BE2C (cell line): ENCODE results near the gene BSN.

ENCODE experiments used
- DNase-seq: peaks from one replicate; pipeline ENCODE4 v3.0.0-alpha.2; 2020
- H3K27me3 ChIP-seq: fragments of 250-450 bp; sonication (Bioruptor Pico); 2 replicates; pipeline ENCODE4 v1.5.1; 2020; ENCODE audit warnings: mild to moderate bottlenecking
- H3K36me3 ChIP-seq: fragments of 250-450 bp; sonication (Bioruptor Pico); 2 replicates; pipeline ENCODE4 v1.5.1; 2020; ENCODE audit warnings: mild to moderate bottlenecking
- H3K4me1 ChIP-seq: fragments of 250-450 bp; sonication (Bioruptor Pico); 2 replicates; pipeline ENCODE4 v1.5.1; 2020
- H3K4me3 ChIP-seq: 2 replicates; pipeline ENCODE4 v1.5.1; 2011; ENCODE audit warnings: low read depth, low read length
- H3K9me3 ChIP-seq: fragments of 250-450 bp; sonication (Bioruptor Pico); 2 replicates; pipeline ENCODE4 v1.5.1; 2020
- CTCF ChIP-seq: IDR thresholded peaks from 2 replicates; pipeline ENCODE4 v1.5.1; 2012; ENCODE audit warnings: mild to moderate bottlenecking, low read depth, low read length

BSN gene

GRCh38 chr3:49513494-49514124 lies 40.7 kb upstream of the BSN start:
- Histone ChIP-seq H3K9me3 (no peaks in the 10 kb centered on the region), H3K4me1 (no peaks in the 10 kb centered on the region), H3K27me3 (no peaks in the 10 kb centered on the region), H3K4me3 (no peak overlapping the region), H3K36me3 (no peaks in the 10 kb centered on the region)
- no peak for DNase-seq
- no peak for TF ChIP-seq CTCF

- H3K9me3 ChIP-seq: no peaks in the 10 kb centered on the region
- TF ChIP-seq CTCF: no peak
- no peak overlapping the region for H3K4me3 ChIP-seq
- H3K36me3 ChIP-seq: no peaks in the 10 kb centered on the region
- H3K27me3 ChIP-seq: no peaks in the 10 kb centered on the region
- no peaks in the 10 kb centered on the region for H3K4me1 ChIP-seq
- DNase-seq: no peak
These were observed 36.3 kb upstream of the BSN start for GRCh38 chr3:49518016-49518415.

- H3K9me3 ChIP-seq: no peaks in the 10 kb centered on the region
- no peaks in the 10 kb centered on the region for H3K4me1 ChIP-seq
- no peaks in the 10 kb centered on the region for H3K27me3 ChIP-seq
- DNase-seq: no peak
- no peak overlapping the region for H3K4me3 ChIP-seq
- TF ChIP-seq CTCF: no peak
- H3K36me3 ChIP-seq: no peaks in the 10 kb centered on the region
These were observed 35.8 kb upstream of the BSN start for GRCh38 chr3:49518441-49518840.

GRCh38 chr3:49519296-49519695 lies 35.0 kb upstream of the BSN start:
- H3K9me3 ChIP-seq: no peaks in the 10 kb centered on the region
- no peak for DNase-seq
- no peaks in the 10 kb centered on the region for H3K4me1 ChIP-seq
- TF ChIP-seq CTCF: no peak
- H3K36me3 ChIP-seq: no peaks in the 10 kb centered on the region
- H3K4me3 ChIP-seq: no peak overlapping the region
- H3K27me3 ChIP-seq: no peaks in the 10 kb centered on the region

- no peak overlapping the region for H3K4me3 ChIP-seq
- H3K4me1 ChIP-seq: no peaks in the 10 kb centered on the region
- DNase-seq: no peak
- no peak for TF ChIP-seq CTCF
- H3K36me3 ChIP-seq: no peaks in the 10 kb centered on the region
- no peaks in the 10 kb centered on the region for H3K27me3 ChIP-seq
- no peaks in the 10 kb centered on the region for H3K9me3 ChIP-seq
These were observed 34.3 kb upstream of the BSN start for GRCh38 chr3:49519916-49520385.
